HG03521 (cell line): ENCODE results near the gene UMODL1.
A peak's percentile ranks its signal among the peaks of the same experiment; 100 is the strongest.

Experiments used
- ATAC-seq: cut with Tn5 transposase; IDR thresholded peaks from one replicate; pipeline ENCODE4 v1.9.1; 2021; ENCODE audit warnings: mild to moderate bottlenecking, moderate library complexity; ENCODE audit not compliant: unreplicated experiment

Gene UMODL1

GRCh38 chr21:42182713-42183371 is 111.7 kb downstream of the UMODL1 start:
- no peak for ATAC-seq

GRCh38 chr21:42183374-42184266 is 112.5 kb downstream of the UMODL1 start:
- no peak for ATAC-seq

GRCh38 chr21:42186591-42186990 is 115.5 kb downstream of the UMODL1 start:
- ATAC-seq = no peak

- peak; percentile 93 for ATAC-seq
Observed at GRCh38 chr21:42187976-42188653, 117.0 kb downstream of the UMODL1 start.

- no peak for ATAC-seq
Observed at GRCh38 chr21:42188663-42189062, 117.5 kb downstream of the UMODL1 start.

GRCh38 chr21:42189431-42189830 is 118.3 kb downstream of the UMODL1 start:
- no peak for ATAC-seq

GRCh38 chr21:42189860-42190485 is 118.9 kb downstream of the UMODL1 start:
- ATAC-seq = no peak

GRCh38 chr21:42190486-42190863 is 119.4 kb downstream of the UMODL1 start:
- no peak for ATAC-seq

GRCh38 chr21:42191064-42191463 is 119.9 kb downstream of the UMODL1 start:
- no peak for ATAC-seq

- ATAC-seq = no peak
Observed at GRCh38 chr21:42191696-42192595, 120.8 kb downstream of the UMODL1 start.
